Globus pallidus (tissue), 1 donor: ENCODE data around the gene LLCFC1.
A peak's percentile ranks its signal among the peaks of the same experiment; 100 is the strongest.

Experiments used
- DNase-seq: peaks from one replicate; pipeline ENCODE4 v3.0.0-alpha.2; 2015; ENCODE audit warnings: low spot score

The LLCFC1 gene

GRCh38 chr7:142939226-142939910 is at the start of gene LLCFC1:
TSS of gene LLCFC1 (plus strand) at chr7:142939484. CDS start at chr7:142939622, 138 bp downstream.
- DNase-seq, result no peak

GRCh38 chr7:142889816-142890215 is 49.5 kb upstream of the LLCFC1 start:
- no peak for DNase-seq

GRCh38 chr7:142890874-142891485 is 48.3 kb upstream of the LLCFC1 start:
- DNase-seq, result no peak

- no peak for DNase-seq
These were observed 47.7 kb upstream of the LLCFC1 start for GRCh38 chr7:142891490-142892082.

- no peak for DNase-seq
These were observed 46.3 kb upstream of the LLCFC1 start for GRCh38 chr7:142892951-142893350.

GRCh38 chr7:142894112-142894984 is 44.9 kb upstream of the LLCFC1 start:
- no peak for DNase-seq

- DNase-seq, result no peak
These were observed 44.2 kb upstream of the LLCFC1 start for GRCh38 chr7:142894985-142895593.

GRCh38 chr7:142896151-142896550 is 43.1 kb upstream of the LLCFC1 start:
- DNase-seq, result no peak

- DNase-seq, result no peak
These were observed 42.4 kb upstream of the LLCFC1 start for GRCh38 chr7:142896741-142897379.

- no peak for DNase-seq
These were observed 41.6 kb upstream of the LLCFC1 start for GRCh38 chr7:142897691-142898090.

- no peak for DNase-seq
These were observed 40.7 kb upstream of the LLCFC1 start for GRCh38 chr7:142898377-142899170.

GRCh38 chr7:142899661-142900060 is 39.6 kb upstream of the LLCFC1 start:
- DNase-seq, result no peak

GRCh38 chr7:142901426-142902259 is 37.6 kb upstream of the LLCFC1 start:
- no peak for DNase-seq

GRCh38 chr7:142904128-142904527 is 35.2 kb upstream of the LLCFC1 start:
- DNase-seq, result no peak

GRCh38 chr7:142905759-142906158 is 33.5 kb upstream of the LLCFC1 start:
- DNase-seq, result no peak

- no peak for DNase-seq
These were observed 32.6 kb upstream of the LLCFC1 start for GRCh38 chr7:142906643-142907042.

- no peak for DNase-seq
These were observed 31.0 kb upstream of the LLCFC1 start for GRCh38 chr7:142908290-142908689.

GRCh38 chr7:142908921-142909890 is 30.1 kb upstream of the LLCFC1 start:
- peak; percentile 37 for DNase-seq

GRCh38 chr7:142910031-142910433 is 29.3 kb upstream of the LLCFC1 start:
- DNase-seq, result no peak
